ENCODE results near the gene IGLON5. TPM values are rescaled to one million over a fixed set of nuclear protein-coding genes. Genes with fewer than 3 reads are reported as not detected.

IGLON5 gene
- polyA plus RNA-seq, 1 donor (not counting 4 experiments of a cell fraction or from before 2014, with no cell fraction given), result not detected

GRCh38 chr19:51339687-51340656 lies 28.5 kb downstream of the IGLON5 start:
- peaks cover 8% of the 10 kb centered on the region for H3K4me1 ChIP-seq (ENCODE audit: control insufficient read depth, extremely low read depth, insufficient read depth, low read length)
- TF ChIP-seq CTCF (optimal IDR thresholded peaks at IDR 0.05 in 1 of 3, IDR thresholded peaks at IDR 0.05 in 1 of 3, conservative IDR thresholded peaks at IDR 0.05 in 1 of 3; ENCODE audit: extremely low read depth in 1 of 3, insufficient read depth in 2 of 3, low read length in 3 of 3) (peak in 2 of 3 experiments; percentile 11 to 63), EZH2 (IDR thresholded peaks at IDR 0.05; ENCODE audit: low read length) (no peak)
- H3K9me3 ChIP-seq (ENCODE audit: control insufficient read depth, low read depth, low read length), result no peaks in the 10 kb centered on the region
- FAIRE-seq (peak; percentile 52), DNase-seq (ENCODE audit: low read depth, low spot score) (peak; percentile 87)
- no peaks in the 10 kb centered on the region for H3K9me1 ChIP-seq (ENCODE audit: control insufficient read depth, extremely low read depth, insufficient read depth, low read length)
- peak overlapping the region; percentile 84 for H3K4me2 ChIP-seq (ENCODE audit: control insufficient read depth, extremely low read depth, insufficient read depth, low read depth, low read length)
- H4K20me1 ChIP-seq (ENCODE audit: control insufficient read depth, extremely low read depth, insufficient read depth, low read length), result no peaks in the 10 kb centered on the region
- dilution Hi-C loops (cut with MboI; ENCODE audit: extremely low pct_ligation_motif_present, low sequenced_read_pairs), result no loop called here
- H3K4me3 ChIP-seq (ENCODE audit: control insufficient read depth in 2 of 3, extremely low read depth in 1 of 3, insufficient read depth in 2 of 3, low read depth in 1 of 3, low read length in 3 of 3), result peak overlapping the region; percentile 62 to 80 (median 75)
- H2AFZ ChIP-seq (ENCODE audit: control insufficient read depth, low read length), result peak overlapping the region; percentile 81
- peak overlapping the region; percentile 60 for H3K9ac ChIP-seq (ENCODE audit: control insufficient read depth, extremely low read depth, insufficient read depth, low read length)
- no peaks in the 10 kb centered on the region for H3K79me2 ChIP-seq (ENCODE audit: control insufficient read depth, insufficient read depth, low read length)
- H3K27ac ChIP-seq (ENCODE audit: control insufficient read depth, insufficient read depth, low read length), result peak overlapping the region; percentile 44
- no peaks in the 10 kb centered on the region for H3K27me3 ChIP-seq (ENCODE audit: control insufficient read depth, extremely low read depth, insufficient read depth, low read length)
- peaks cover under 1 to 3% of the 10 kb centered on the region in 2 experiments for H3K36me3 ChIP-seq (ENCODE audit: control insufficient read depth in 2 of 2, extremely low read depth in 1 of 2, insufficient read depth in 2 of 2, low read length in 2 of 2)

GRCh38 chr19:51341066-51341465 lies 29.6 kb downstream of the IGLON5 start:
- Histone ChIP-seq H3K79me2 (ENCODE audit: control insufficient read depth, insufficient read depth, low read length) (no peaks in the 10 kb centered on the region), H4K20me1 (ENCODE audit: control insufficient read depth, extremely low read depth, insufficient read depth, low read length) (no peaks in the 10 kb centered on the region), H2AFZ (ENCODE audit: control insufficient read depth, low read length) (no peak overlapping the region), H3K4me1 (ENCODE audit: control insufficient read depth, extremely low read depth, insufficient read depth, low read length) (peaks cover 8% of the 10 kb centered on the region), H3K4me2 (ENCODE audit: control insufficient read depth, extremely low read depth, insufficient read depth, low read depth, low read length) (no peak overlapping the region), H3K27me3 (ENCODE audit: control insufficient read depth, extremely low read depth, insufficient read depth, low read length) (no peaks in the 10 kb centered on the region), H3K27ac (ENCODE audit: control insufficient read depth, insufficient read depth, low read length) (no peak overlapping the region), H3K4me3 (ENCODE audit: control insufficient read depth in 2 of 3, extremely low read depth in 1 of 3, insufficient read depth in 2 of 3, low read depth in 1 of 3, low read length in 3 of 3) (no peak overlapping the region), H3K9ac (ENCODE audit: control insufficient read depth, extremely low read depth, insufficient read depth, low read length) (no peak overlapping the region), H3K36me3 (ENCODE audit: control insufficient read depth in 2 of 2, extremely low read depth in 1 of 2, insufficient read depth in 2 of 2, low read length in 2 of 2) (peaks cover 4 to 7% of the 10 kb centered on the region in 2 experiments), H3K9me1 (ENCODE audit: control insufficient read depth, extremely low read depth, insufficient read depth, low read length) (no peaks in the 10 kb centered on the region), H3K9me3 (ENCODE audit: control insufficient read depth, low read depth, low read length) (no peaks in the 10 kb centered on the region)
- no peak for TF ChIP-seq CTCF (optimal IDR thresholded peaks at IDR 0.05 in 1 of 3, IDR thresholded peaks at IDR 0.05 in 1 of 3, conservative IDR thresholded peaks at IDR 0.05 in 1 of 3; ENCODE audit: extremely low read depth in 1 of 3, insufficient read depth in 2 of 3, low read length in 3 of 3)
- no peak for TF ChIP-seq EZH2 (IDR thresholded peaks at IDR 0.05; ENCODE audit: low read length)
- dilution Hi-C loops (cut with MboI; ENCODE audit: extremely low pct_ligation_motif_present, low sequenced_read_pairs), result no loop called here
- no peak for DNase-seq (ENCODE audit: low read depth, low spot score)
- no peak for FAIRE-seq
